GM19395 (cell line): ENCODE measurements around the gene DCLK2.
"Not testable (repeated sequence)": the region's sequence is repeated elsewhere in the genome, so short reads cannot be mapped to it uniquely, and the experiment has no call there.

Experiments used
- ATAC-seq: cut with Tn5 transposase; IDR thresholded peaks from one replicate; pipeline ENCODE4 v1.9.1; 2021; ENCODE audit warnings: mild to moderate bottlenecking, moderate library complexity; ENCODE audit not compliant: unreplicated experiment

Gene DCLK2

DNA sequence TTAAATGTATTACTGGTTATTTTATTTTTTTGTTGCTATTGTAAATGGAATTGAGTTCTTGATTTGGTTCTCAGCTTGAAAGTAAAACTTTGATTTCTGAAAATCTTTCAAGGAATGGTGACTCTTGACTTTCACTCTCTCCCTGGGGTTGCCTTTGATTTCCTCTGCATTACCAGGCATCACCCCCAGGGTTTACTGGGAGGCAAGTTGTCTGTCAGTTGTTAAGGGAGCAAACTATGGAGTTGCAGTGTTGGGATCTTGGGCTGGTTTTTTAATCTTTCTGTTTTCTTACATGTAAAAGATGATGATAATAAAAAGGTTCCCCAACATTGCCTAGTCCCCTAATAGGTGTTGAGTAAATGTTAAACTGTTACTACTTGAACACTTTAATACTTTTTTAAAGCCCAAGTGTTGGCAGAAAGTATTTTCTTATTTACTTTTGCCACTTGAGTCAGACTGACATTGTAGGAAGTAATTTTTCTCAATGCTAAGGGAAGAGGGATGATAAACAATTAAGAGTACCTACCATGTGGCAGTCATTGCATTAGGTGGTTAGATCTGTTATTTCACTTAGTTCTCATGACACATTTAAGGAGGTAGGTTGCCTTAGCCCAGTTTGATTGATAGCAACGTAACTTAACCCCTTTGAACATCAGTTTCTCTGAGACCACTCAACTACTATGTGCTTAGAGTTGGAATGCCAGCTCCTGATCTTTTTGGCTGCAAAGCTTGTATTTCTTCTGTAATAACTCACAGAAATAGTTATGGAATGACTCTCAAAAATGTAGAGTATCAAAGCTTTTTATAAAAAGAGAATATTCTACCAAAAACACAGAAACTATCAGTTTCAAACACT is 67.1 kb downstream of the DCLK2 start:
- no peak for ATAC-seq

DNA sequence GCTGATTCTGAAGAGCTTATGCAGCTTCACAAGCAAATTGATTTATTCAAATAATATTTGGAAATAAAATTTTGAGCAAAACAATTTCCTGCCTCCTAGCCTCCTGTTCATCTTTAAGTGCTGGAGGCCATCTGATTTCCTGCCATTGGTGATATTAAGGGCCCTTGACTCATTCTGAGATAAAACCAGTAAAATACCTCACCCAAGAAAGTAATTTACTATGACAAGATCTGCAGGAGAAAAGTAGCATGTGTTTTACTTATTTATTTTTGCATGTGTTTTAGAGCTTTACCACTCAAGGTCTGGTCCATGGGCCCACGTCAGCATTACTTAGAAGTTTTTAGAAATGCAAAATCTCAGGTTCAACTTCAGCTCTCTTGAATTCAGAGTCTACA is 67.7 kb downstream of the DCLK2 start:
- ATAC-seq = no peak

DNA sequence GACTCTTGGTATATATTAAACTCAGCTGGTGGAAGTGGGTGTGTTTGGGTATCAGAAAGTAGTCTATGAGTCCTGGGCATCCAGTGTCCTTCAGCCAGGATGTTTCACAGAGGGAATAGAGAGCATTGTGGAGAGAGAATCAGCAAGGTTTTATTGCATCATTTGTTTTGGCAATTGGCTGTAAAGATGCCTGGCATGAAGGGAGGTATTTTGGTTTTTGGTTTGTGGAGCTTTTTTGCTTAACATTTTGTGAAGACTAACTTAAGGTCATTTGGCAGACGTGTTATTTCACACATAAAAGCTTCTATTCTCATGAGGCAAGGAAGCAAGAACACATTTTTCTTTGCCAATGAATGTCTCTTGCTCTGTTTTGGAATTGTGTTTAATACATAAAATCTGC is 71.1 kb downstream of the DCLK2 start:
- ATAC-seq = no peak

GRCh38 chr4:150150629-150151062 is 72.4 kb downstream of the DCLK2 start:
- ATAC-seq = no peak

DNA sequence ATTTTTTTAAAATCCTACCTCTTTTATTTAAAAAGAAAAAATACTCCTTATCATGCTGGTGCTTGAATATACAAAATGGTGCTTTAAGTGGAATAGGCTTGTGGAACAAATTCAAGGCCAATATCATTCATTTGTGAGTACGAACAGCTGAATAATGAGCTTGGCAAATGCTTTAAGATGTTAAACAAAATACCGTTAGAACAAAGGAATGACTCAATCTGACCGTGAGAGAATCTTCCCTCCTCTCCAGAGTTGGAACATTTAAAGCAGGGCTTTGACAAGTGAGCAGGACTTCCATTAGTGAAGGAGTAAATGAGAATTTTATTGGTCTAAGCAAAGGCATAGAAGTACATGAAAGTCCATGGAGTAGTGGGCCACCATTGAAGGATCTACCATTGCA is 74.5 kb downstream of the DCLK2 start:
- ATAC-seq = no peak

- no peak for ATAC-seq
Measured at GRCh38 chr4:150155391-150155790, 77.1 kb downstream of the DCLK2 start.

- ATAC-seq = no peak
Measured at GRCh38 chr4:150156543-150156942, 78.3 kb downstream of the DCLK2 start.

GRCh38 chr4:150158041-150158440 is 79.8 kb downstream of the DCLK2 start:
- ATAC-seq = no peak

GRCh38 chr4:150160473-150160872 is 82.2 kb downstream of the DCLK2 start:
- ATAC-seq = no peak

DNA sequence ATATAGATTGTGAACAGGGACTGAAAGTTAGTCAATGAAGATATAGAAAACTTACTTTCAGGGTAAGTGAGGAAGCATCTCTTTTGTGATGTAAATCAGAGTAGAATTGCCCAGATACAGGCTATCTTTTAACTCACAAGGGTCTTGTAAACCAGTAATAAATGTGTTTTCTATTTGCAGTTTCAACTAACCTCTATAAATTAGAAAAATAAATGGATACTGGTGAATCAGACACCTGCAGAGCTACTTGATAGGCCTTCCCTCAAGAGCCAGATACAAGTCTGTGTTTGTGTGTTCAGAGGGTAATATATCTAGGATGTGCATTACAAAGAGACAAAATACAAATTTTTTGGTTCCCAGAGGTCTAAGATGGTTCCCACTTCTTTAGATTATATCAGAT is 82.9 kb downstream of the DCLK2 start:
- ATAC-seq = no peak

DNA sequence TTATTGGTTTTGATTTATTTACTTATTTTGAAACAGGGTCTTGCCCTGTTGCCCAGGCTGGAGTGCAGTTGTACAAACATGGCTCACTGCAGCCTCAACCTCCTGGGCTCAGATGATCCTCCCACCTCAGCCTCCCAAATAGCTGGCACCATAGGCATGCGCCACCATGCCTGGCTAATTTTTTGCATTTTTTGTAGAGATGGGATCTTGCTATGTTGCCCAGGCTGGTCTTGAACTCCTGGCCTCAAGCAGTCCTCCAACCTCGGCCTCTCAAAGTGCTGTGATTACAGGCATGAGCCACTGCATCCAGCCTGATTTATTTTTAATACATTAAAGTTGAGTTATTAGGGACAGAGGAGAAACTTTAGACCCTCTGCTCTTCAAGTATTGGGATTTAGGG is 83.8 kb downstream of the DCLK2 start:
- not testable (repeated sequence) for ATAC-seq

DNA sequence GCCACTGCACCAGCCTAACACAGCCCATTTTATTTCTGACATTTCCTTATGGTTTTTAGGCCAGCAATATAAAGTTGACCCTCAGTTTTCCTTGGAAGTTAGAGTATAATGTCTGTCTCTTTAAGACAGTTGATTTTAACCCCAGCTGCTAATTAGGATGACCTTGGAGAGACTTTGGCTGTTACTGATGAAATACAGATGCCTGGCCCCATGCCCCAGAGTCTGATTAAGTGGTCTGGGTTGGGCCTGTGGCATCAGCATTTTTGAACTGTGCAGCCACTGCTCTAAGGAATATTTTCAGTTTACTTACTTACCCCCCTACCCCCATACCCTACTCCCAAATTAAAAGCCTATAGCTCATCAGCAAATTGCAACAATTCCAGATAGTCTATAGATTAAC is 85.8 kb downstream of the DCLK2 start:
- no peak for ATAC-seq

DNA sequence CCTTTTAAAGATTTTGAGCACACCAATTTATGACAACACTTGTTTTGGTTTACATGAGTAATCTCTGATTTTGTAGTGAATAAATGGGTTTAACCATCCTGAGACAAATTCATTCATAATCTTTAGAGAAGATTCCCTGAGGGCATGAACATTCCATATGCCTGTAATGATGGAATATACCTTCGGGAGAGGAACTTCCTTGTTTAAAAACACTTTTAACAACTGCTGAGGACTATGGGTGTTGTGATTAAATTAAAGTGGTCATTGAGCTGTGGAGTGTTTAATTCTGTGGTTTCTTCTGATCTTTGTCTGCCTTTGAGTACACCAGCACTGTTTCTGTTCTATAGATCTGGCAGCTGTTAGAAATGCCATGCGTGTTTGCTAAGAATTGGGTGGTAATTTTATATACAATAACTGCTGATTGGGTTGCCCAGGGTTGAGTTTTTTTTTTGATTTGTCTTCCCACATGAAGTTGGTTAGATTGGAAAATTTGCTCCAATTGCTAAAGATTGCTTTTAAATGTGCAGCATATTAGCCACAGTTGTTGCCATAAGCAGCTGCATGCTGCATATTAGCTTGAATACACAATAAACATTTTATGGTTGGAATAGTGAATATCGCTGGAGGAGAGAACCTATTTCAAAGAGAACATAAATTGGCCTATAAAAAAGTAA is 86.8 kb downstream of the DCLK2 start:
- no peak for ATAC-seq

DNA sequence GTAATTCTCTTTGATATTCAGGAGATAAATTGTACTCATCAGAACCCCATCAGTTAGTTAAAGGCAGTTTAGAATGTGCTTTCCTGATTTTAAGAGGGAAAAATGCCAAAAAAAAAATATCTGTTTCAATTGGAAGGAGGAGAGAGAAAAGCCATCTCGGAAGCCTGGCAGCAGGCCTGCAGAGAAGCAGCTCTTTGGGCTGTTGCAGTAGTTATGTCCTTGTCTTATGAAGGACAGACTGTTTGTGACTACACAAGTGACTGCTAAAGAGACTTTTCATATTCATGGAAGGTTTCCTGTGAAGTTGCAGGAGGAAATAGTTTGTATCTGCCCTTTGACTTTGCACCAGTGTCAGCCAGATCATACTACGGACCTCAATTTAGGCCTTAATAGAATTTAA is 88.8 kb downstream of the DCLK2 start:
- ATAC-seq = no peak

- ATAC-seq = no peak
Measured at GRCh38 chr4:150173432-150173861, 95.2 kb downstream of the DCLK2 start.

- no peak for ATAC-seq
Measured at GRCh38 chr4:150173982-150174398, 95.7 kb downstream of the DCLK2 start.

DNA sequence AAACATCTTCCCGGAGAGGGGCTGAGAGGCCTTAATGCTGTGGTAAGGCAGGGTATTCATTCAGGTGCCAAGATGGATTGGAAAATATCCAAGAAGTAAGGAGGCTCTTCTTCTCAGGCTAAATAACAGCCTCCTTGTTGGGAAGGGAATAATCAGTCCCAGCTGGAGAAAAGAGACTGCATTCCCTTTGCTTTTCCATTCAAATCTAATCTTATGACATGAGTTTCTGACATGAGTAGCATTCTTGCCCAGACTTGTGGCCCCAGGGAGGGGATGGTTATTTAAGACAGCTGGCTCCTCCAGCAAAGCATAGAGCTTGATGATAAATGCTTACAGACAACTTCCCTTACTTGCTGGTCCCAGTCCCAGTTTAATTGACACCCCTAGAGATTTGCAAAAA is 98.3 kb downstream of the DCLK2 start:
- ATAC-seq = no peak

- ATAC-seq = no peak
Measured at GRCh38 chr4:150178161-150178560, 99.9 kb downstream of the DCLK2 start.

DNA sequence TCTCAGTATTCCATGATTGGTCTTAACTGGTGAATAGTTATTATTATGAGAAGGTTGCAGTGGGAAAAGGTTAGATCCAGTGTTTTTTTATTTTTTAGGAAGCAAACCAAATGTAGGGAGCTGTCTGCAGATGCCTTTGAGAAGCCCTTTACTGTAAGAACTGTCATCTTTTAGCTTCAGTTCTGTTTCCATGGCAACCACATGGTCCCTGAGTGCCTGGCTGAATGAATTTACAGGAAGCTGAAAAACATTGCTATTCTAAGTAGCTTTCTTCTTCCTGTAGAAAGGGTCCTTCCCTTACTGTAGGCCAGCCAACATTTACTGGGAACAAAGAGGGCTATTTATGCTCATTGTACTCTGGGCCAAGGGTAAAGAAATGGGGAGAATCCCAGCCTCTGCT is 103.3 kb downstream of the DCLK2 start:
- ATAC-seq = no peak

- ATAC-seq = no peak
Measured at GRCh38 chr4:150182794-150183193, 104.5 kb downstream of the DCLK2 start.

DNA sequence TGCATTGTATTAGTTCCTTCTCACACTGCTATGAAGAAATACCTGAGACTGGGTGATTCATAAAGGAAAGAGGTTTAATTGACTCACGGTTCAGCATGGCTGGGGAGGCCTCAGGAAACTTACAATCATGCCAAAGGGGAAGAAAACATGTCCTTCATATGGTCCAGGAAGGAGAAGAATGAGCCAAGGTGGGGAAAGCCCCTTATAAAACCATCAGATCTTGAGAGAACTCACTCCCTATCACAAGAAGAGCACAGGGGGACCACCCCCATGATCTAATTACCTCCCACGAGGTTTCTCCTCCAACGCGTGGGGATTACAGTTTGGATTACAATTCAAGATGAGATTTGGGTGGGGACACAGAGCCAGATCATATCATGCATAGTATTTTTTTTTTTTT is 106.8 kb downstream of the DCLK2 start:
- ATAC-seq = not testable (repeated sequence)

- no peak for ATAC-seq
Measured at GRCh38 chr4:150192986-150193385, 114.7 kb downstream of the DCLK2 start.
